WI38 (cell line): ENCODE results near the gene ABR.
"Not testable (repeated sequence)": the region's sequence is repeated elsewhere in the genome, so short reads cannot be mapped to it uniquely, and the experiment has no call there.

Experiments used
- H3K4me3 ChIP-seq: 2 replicates; pipeline ENCODE4 v1.5.1; 2011; ENCODE audit warnings: low read depth, mild to moderate bottlenecking, control low read depth, low read length
- TF ChIP-seq, protein P1 (sequence below): IDR thresholded peaks from 2 replicates; pipeline ENCODE4 v1.5.1; 2012; ENCODE audit warnings: low read depth, mild to moderate bottlenecking, control low read depth, low read length

ABR gene

GRCh38 chr17:1076982-1077302 is 102.8 kb downstream of the ABR start:
- TF ChIP-seq, protein P1, sequence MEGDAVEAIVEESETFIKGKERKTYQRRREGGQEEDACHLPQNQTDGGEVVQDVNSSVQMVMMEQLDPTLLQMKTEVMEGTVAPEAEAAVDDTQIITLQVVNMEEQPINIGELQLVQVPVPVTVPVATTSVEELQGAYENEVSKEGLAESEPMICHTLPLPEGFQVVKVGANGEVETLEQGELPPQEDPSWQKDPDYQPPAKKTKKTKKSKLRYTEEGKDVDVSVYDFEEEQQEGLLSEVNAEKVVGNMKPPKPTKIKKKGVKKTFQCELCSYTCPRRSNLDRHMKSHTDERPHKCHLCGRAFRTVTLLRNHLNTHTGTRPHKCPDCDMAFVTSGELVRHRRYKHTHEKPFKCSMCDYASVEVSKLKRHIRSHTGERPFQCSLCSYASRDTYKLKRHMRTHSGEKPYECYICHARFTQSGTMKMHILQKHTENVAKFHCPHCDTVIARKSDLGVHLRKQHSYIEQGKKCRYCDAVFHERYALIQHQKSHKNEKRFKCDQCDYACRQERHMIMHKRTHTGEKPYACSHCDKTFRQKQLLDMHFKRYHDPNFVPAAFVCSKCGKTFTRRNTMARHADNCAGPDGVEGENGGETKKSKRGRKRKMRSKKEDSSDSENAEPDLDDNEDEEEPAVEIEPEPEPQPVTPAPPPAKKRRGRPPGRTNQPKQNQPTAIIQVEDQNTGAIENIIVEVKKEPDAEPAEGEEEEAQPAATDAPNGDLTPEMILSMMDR: no peak
- no peak overlapping the region for H3K4me3 ChIP-seq

DNA sequence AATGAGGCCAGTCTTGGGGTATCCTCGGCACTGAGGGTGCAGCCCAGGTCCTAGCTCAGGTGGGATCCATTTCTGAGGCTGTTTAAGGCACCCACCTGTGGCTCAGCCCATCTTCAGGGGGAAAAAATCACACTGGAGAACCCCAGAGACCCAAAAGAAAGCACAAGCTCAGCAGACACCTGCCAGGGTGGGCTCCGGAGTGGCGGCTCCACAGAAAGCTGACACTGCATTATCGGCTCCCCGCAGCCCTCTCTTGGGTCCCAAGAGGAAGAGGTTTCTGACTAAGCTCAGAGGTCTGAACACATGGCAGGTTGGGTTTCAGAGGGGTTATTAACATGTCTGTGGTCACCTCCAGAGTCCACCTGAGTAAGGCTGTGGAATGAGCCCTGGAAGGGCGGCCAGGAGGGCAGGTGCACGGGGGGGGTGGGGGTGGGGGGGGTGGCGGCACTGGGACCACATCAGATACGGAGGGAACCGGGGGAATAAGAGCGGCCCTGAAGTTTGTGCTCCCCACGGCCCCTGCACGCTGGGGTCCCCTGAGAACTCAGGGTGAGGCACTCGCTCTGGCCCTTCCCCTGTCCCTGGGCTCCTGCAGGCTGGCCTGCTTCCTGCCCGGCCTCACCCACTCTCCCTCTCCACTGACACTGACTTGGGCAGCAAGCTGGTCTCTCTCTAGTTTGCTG is 103.3 kb downstream of the ABR start:
- TF ChIP-seq, protein P1: no peak
- no peak overlapping the region for H3K4me3 ChIP-seq

- H3K4me3 ChIP-seq: no peak overlapping the region
- TF ChIP-seq, protein P1: no peak
These were observed 104.7 kb downstream of the ABR start for GRCh38 chr17:1074886-1075605.

GRCh38 chr17:1073963-1074625 is 105.7 kb downstream of the ABR start:
- not testable (repeated sequence) for H3K4me3 ChIP-seq

- TF ChIP-seq, protein P1: no peak
These were observed 106.4 kb downstream of the ABR start for GRCh38 chr17:1073241-1073962.

GRCh38 chr17:1072551-1072961 is 107.2 kb downstream of the ABR start:
- TF ChIP-seq, protein P1: no peak
- no peak overlapping the region for H3K4me3 ChIP-seq

More at GRCh38 chr17:1073241-1073962, 106.4 kb downstream of the ABR start:
- H3K4me3 ChIP-seq: no peak overlapping the region

DNA sequence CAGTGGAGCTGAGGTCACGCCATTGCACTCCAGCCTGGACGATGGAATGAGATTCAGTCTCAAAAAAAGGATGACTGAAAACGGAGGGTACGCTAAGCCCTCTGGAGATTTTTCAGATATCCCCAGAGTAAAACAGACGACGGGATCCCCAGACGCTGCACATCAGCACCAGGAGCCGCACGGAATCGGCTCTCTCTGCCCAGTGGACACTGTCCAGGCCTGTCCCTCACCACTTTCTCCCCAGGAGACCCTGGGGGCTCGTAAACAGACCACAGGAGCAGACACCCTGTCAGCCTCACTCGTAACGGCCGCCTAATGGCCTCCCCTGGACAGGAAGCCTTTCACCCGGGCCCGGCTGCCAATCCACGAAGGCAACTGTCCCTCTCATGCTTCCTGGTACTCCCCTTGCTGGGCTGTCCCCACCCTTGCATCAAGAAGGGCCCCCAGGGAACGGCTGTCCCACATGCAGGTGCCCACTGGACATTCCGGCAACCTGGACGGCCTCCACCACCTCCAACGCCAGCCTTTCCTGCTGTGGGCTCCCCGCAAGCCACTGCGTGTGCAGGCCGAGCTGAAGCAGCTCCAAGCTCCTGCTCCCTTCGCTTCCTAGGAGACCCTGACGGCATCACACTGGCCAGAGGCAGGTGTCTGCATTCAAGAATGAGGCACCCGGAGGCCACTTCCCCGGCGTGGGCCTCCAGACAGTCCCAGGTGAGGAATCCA is 108.5 kb downstream of the ABR start:
- TF ChIP-seq, protein P1: no peak

More for the DNA sequence above, 108.5 kb downstream of the ABR start:
- H3K4me3 ChIP-seq: no peak overlapping the region
